Measurements from ENCODE around the gene OPCML. TPM values are rescaled to one million over a fixed set of nuclear protein-coding genes. Genes with fewer than 3 reads are reported as not detected.

OPCML gene
- total RNA-seq, 1 donor from 2014 or later, result 0.12 TPM

- no peak for DNase-seq
- Histone ChIP-seq H3K9me3 (no peaks in the 10 kb centered on the region), H3K27ac (no peak overlapping the region), H3K36me3 (no peaks in the 10 kb centered on the region), H3K27me3 (ENCODE audit: low read depth) (no peaks in the 10 kb centered on the region), H3K4me3 (no peak overlapping the region), H3K4me1 (no peaks in the 10 kb centered on the region)
- ATAC-seq, result no peak
- no peak for TF ChIP-seq CTCF (IDR thresholded peaks at IDR 0.05)
- intact Hi-C loops (cut with DNase I), result no loop called here
Observed at GRCh38 chr11:133504906-133505305, 27.4 kb downstream of the OPCML start.

GRCh38 chr11:133503776-133504175 is 28.5 kb downstream of the OPCML start:
- ATAC-seq, result no peak
- DNase-seq, result no peak
- no peak overlapping the region for H3K27ac ChIP-seq
- intact Hi-C loops (cut with DNase I), result no loop called here
- no peak overlapping the region for H3K4me3 ChIP-seq
- TF ChIP-seq CTCF (IDR thresholded peaks at IDR 0.05), result no peak
- no peaks in the 10 kb centered on the region for H3K27me3 ChIP-seq (ENCODE audit: low read depth)
- no peaks in the 10 kb centered on the region for H3K9me3 ChIP-seq
- no peaks in the 10 kb centered on the region for H3K4me1 ChIP-seq
- no peaks in the 10 kb centered on the region for H3K36me3 ChIP-seq

- Histone ChIP-seq H3K4me3 (no peak overlapping the region), H3K4me1 (no peaks in the 10 kb centered on the region), H3K27ac (no peak overlapping the region), H3K27me3 (ENCODE audit: low read depth) (no peaks in the 10 kb centered on the region), H3K9me3 (no peaks in the 10 kb centered on the region), H3K36me3 (no peaks in the 10 kb centered on the region)
- ATAC-seq (no peak), DNase-seq (no peak)
- TF ChIP-seq CTCF (IDR thresholded peaks at IDR 0.05), result no peak
- intact Hi-C loops (cut with DNase I), result no loop called here
Observed at GRCh38 chr11:133503236-133503635, 29.1 kb downstream of the OPCML start.

- no peak overlapping the region for H3K4me3 ChIP-seq
- no peak overlapping the region for H3K27ac ChIP-seq
- H3K36me3 ChIP-seq, result no peaks in the 10 kb centered on the region
- DNase-seq (peak; percentile 57), ATAC-seq (peak; percentile 79 to 84)
- no peaks in the 10 kb centered on the region for H3K27me3 ChIP-seq (ENCODE audit: low read depth)
- no peaks in the 10 kb centered on the region for H3K4me1 ChIP-seq
- intact Hi-C loops (cut with DNase I), result no loop called here
- H3K9me3 ChIP-seq, result no peaks in the 10 kb centered on the region
- no peak for TF ChIP-seq CTCF (IDR thresholded peaks at IDR 0.05)
Observed at GRCh38 chr11:133501643-133502539, 30.4 kb downstream of the OPCML start.

- no peaks in the 10 kb centered on the region for H3K27me3 ChIP-seq (ENCODE audit: low read depth)
- no peak overlapping the region for H3K4me3 ChIP-seq
- H3K9me3 ChIP-seq, result no peaks in the 10 kb centered on the region
- DNase-seq (no peak), ATAC-seq (no peak)
- no peaks in the 10 kb centered on the region for H3K4me1 ChIP-seq
- H3K27ac ChIP-seq, result no peak overlapping the region
- no peaks in the 10 kb centered on the region for H3K36me3 ChIP-seq
- no peak for TF ChIP-seq CTCF (IDR thresholded peaks at IDR 0.05)
- intact Hi-C loops (cut with DNase I), result no loop called here
Observed at GRCh38 chr11:133500936-133501335, 31.4 kb downstream of the OPCML start.

All from lower lobe of right lung (tissue), 2 donors.